Measurements from ENCODE around the gene TICRR. TPM values are rescaled to one million over a fixed set of nuclear protein-coding genes. Genes with fewer than 3 reads are reported as not detected.

Gene TICRR
- total RNA-seq, 1 experiment from 2014 or later, result 37.4 TPM

- Mint-ChIP-seq H3K27me3 (ENCODE audit: low read depth) (no peaks in the 10 kb centered on the region), H3K27ac (no peak overlapping the region), H3K4me1 (peaks cover 6% of the 10 kb centered on the region; the same call in 1 of the 2 replicates), H3K9me3 (no peaks in the 10 kb centered on the region), H3K4me3 (no peak overlapping the region), H3K36me3 (peaks cover 70% of the 10 kb centered on the region)
- DNase-seq (ENCODE audit: low spot score) (no peak), ATAC-seq (no peak)
- CTCF ChIA-PET, result no interaction called here
- TF ChIP-seq NR3C1 (CRISPR knock-in tag; conservative IDR thresholded peaks at IDR 0.05; ENCODE audit: low read depth) (no peak), PREB (CRISPR knock-in tag; IDR thresholded peaks at IDR 0.05; ENCODE audit: borderline replicate concordance) (no peak), ZNF219 (CRISPR knock-in tag; IDR thresholded peaks at IDR 0.05; ENCODE audit: borderline replicate concordance) (no peak)
- TF ChIP-seq, protein P1, sequence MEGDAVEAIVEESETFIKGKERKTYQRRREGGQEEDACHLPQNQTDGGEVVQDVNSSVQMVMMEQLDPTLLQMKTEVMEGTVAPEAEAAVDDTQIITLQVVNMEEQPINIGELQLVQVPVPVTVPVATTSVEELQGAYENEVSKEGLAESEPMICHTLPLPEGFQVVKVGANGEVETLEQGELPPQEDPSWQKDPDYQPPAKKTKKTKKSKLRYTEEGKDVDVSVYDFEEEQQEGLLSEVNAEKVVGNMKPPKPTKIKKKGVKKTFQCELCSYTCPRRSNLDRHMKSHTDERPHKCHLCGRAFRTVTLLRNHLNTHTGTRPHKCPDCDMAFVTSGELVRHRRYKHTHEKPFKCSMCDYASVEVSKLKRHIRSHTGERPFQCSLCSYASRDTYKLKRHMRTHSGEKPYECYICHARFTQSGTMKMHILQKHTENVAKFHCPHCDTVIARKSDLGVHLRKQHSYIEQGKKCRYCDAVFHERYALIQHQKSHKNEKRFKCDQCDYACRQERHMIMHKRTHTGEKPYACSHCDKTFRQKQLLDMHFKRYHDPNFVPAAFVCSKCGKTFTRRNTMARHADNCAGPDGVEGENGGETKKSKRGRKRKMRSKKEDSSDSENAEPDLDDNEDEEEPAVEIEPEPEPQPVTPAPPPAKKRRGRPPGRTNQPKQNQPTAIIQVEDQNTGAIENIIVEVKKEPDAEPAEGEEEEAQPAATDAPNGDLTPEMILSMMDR (IDR thresholded peaks at IDR 0.05), result no peak
- POLR2A ChIA-PET, result no interaction called here
Measured at GRCh38 chr15:89593018-89593417, 17.7 kb downstream of the TICRR start.

- Mint-ChIP-seq H3K36me3 (peaks cover 78% of the 10 kb centered on the region), H3K27ac (no peak overlapping the region), H3K4me1 (peaks cover 6% of the 10 kb centered on the region; the same call in 1 of the 2 replicates), H3K27me3 (ENCODE audit: low read depth) (no peaks in the 10 kb centered on the region), H3K9me3 (no peaks in the 10 kb centered on the region), H3K4me3 (no peak overlapping the region)
- DNase-seq (ENCODE audit: low spot score) (no peak), ATAC-seq (no peak)
- POLR2A ChIA-PET, result no interaction called here
- TF ChIP-seq ZNF425 (CRISPR knock-in tag; conservative IDR thresholded peaks at IDR 0.05) (no peak), NFYB (CRISPR knock-in tag; conservative IDR thresholded peaks at IDR 0.05; ENCODE audit: low read depth) (no peak), NR2C2 (CRISPR knock-in tag; IDR thresholded peaks at IDR 0.05) (no peak), TEAD1 (CRISPR knock-in tag; IDR thresholded peaks at IDR 0.05) (no peak), ZNF232 (CRISPR knock-in tag; IDR thresholded peaks at IDR 0.05) (no peak), KAT7 (CRISPR knock-in tag; IDR thresholded peaks at IDR 0.05; ENCODE audit: borderline replicate concordance) (no peak), CBFB (CRISPR knock-in tag; IDR thresholded peaks at IDR 0.05; ENCODE audit: low read depth) (no peak), ESRRA (CRISPR knock-in tag; IDR thresholded peaks at IDR 0.05; ENCODE audit: borderline replicate concordance) (no peak), ZNF396 (CRISPR knock-in tag; IDR thresholded peaks at IDR 0.05; ENCODE audit: borderline replicate concordance) (no peak), SP1 (CRISPR knock-in tag; conservative IDR thresholded peaks at IDR 0.05) (no peak), JAZF1 (CRISPR knock-in tag; IDR thresholded peaks at IDR 0.05) (no peak), MYBL2 (CRISPR knock-in tag; IDR thresholded peaks at IDR 0.05) (no peak)
- TF ChIP-seq, protein P2, sequence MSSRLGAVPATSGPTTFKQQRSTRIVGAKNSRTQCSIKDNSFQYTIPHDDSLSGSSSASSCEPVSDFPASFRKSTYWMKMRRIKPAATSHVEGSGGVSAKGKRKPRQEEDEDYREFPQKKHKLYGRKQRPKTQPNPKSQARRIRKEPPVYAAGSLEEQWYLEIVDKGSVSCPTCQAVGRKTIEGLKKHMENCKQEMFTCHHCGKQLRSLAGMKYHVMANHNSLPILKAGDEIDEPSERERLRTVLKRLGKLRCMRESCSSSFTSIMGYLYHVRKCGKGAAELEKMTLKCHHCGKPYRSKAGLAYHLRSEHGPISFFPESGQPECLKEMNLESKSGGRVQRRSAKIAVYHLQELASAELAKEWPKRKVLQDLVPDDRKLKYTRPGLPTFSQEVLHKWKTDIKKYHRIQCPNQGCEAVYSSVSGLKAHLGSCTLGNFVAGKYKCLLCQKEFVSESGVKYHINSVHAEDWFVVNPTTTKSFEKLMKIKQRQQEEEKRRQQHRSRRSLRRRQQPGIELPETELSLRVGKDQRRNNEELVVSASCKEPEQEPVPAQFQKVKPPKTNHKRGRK (CRISPR knock-in tag; IDR thresholded peaks at IDR 0.05; ENCODE audit: borderline replicate concordance), result no peak
- TF ChIP-seq, protein P3, sequence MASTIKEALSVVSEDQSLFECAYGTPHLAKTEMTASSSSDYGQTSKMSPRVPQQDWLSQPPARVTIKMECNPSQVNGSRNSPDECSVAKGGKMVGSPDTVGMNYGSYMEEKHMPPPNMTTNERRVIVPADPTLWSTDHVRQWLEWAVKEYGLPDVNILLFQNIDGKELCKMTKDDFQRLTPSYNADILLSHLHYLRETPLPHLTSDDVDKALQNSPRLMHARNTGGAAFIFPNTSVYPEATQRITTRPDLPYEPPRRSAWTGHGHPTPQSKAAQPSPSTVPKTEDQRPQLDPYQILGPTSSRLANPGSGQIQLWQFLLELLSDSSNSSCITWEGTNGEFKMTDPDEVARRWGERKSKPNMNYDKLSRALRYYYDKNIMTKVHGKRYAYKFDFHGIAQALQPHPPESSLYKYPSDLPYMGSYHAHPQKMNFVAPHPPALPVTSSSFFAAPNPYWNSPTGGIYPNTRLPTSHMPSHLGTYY (CRISPR knock-in tag; IDR thresholded peaks at IDR 0.05), result no peak
- CTCF ChIA-PET, result no interaction called here
Measured at GRCh38 chr15:89599021-89599420, 23.8 kb downstream of the TICRR start.

Measured in WTC11 (cell line).